Stimulated activated CD8-positive, alpha-beta memory T cell treated with anti-CD3 and anti-CD28 coated beads, Interleukin-2, amount 100 ng/mL, for 1 hour (primary cell): ENCODE data around the gene CASS4.

Experiments
- DNase-seq, 2 donors: peaks; one replicate each; pipeline ENCODE4 v3.0.0-alpha.2; 2020; ENCODE audit warnings: low read depth in 2 of 2

CASS4 gene

DNA sequence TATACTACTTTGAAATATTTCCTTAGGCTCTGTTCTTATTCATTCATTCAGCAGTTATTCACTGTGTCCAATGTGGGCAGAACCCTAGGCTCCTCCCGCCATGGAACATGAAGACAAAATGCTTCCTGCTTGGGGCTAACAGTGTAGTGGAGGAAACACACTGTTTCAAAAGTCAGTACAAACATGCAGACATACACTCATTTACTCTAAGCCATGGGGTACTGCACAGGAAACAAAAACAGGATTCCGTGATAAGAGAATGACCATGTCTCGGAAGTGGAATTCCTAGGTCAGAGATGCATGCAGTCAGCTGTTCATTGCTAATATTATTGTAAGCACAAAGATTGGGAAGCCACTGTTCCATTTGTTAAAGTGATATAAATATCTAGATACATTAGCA lies 94.0 kb downstream of the CASS4 start:
- no peak for DNase-seq
